Measurements from ENCODE around the gene SSC4D. TPM values are rescaled to one million over a fixed set of nuclear protein-coding genes. Genes with fewer than 3 reads are reported as not detected.
"Not testable (repeated sequence)": the region's sequence is repeated elsewhere in the genome, so short reads cannot be mapped to it uniquely, and the experiment has no call there.

Gene SSC4D
- total RNA-seq, 2 experiments from 2014 or later: 0.44 TPM; not detected in 1

GRCh38 chr7:76426246-76426645 is 16.7 kb upstream of the SSC4D start:
- Histone ChIP-seq H3K27ac (ENCODE audit: low read depth, low read length, poor library complexity, severe bottlenecking) (no peak overlapping the region), H3K4me2 (ENCODE audit: low read length) (no peak overlapping the region), H3K36me3 (ENCODE audit: insufficient read depth, low read length) (no peaks in the 10 kb centered on the region), H3K9me2 (ENCODE audit: insufficient read depth, low read length) (no peaks in the 10 kb centered on the region), H3K9me3 (ENCODE audit: low read length) (no peaks in the 10 kb centered on the region), H4K20me1 (ENCODE audit: insufficient read depth, low read length) (no peaks in the 10 kb centered on the region), H3K4me3 (ENCODE audit: low read depth, low read length, poor library complexity, severe bottlenecking) (no peak overlapping the region), H3K79me2 (ENCODE audit: insufficient read depth, low read depth, low read length) (no peaks in the 10 kb centered on the region), H3K4me1 (ENCODE audit: insufficient read depth, low read length, poor library complexity, severe bottlenecking) (no peaks in the 10 kb centered on the region), H2AFZ (ENCODE audit: low read length) (no peak overlapping the region)
- CTCF ChIA-PET (ENCODE audit: unreplicated experiment): no interaction called here
- DNase-seq (ENCODE audit: low spot score): no peak
- POLR2A ChIA-PET: no interaction called here
- BruUV-seq (replicated peaks): no TSS peak
- no peak for TF ChIP-seq CTCF (conservative IDR thresholded peaks at IDR 0.05; ENCODE audit: low read length)
- no peak for TF ChIP-seq EZH2phosphoT487 (IDR thresholded peaks at IDR 0.05; ENCODE audit: borderline replicate concordance, low read depth, low read length)
- intact Hi-C loops (cut with micrococcal nuclease; ENCODE audit: unreplicated experiment): no loop called here

GRCh38 chr7:76425558-76425957 is 16.1 kb upstream of the SSC4D start:
- H3K4me2 ChIP-seq (ENCODE audit: low read length); intact Hi-C loops (cut with micrococcal nuclease; ENCODE audit: unreplicated experiment); H3K4me1 ChIP-seq (ENCODE audit: insufficient read depth, low read length, poor library complexity, severe bottlenecking); H3K9me3 ChIP-seq (ENCODE audit: low read length); H3K9me2 ChIP-seq (ENCODE audit: insufficient read depth, low read length); H4K20me1 ChIP-seq (ENCODE audit: insufficient read depth, low read length); H3K79me2 ChIP-seq (ENCODE audit: insufficient read depth, low read depth, low read length); BruUV-seq (replicated peaks); H3K27ac ChIP-seq (ENCODE audit: low read depth, low read length, poor library complexity, severe bottlenecking); H3K4me3 ChIP-seq (ENCODE audit: low read depth, low read length, poor library complexity, severe bottlenecking); H3K36me3 ChIP-seq (ENCODE audit: insufficient read depth, low read length); DNase-seq (ENCODE audit: low spot score); CTCF ChIA-PET (ENCODE audit: unreplicated experiment); H2AFZ ChIP-seq (ENCODE audit: low read length): not testable (repeated sequence)
- POLR2A ChIA-PET: interaction anchor here (1.3 kb wide), 1 partner anchor 12 kb away, joined by 3 read pairs; no protein-coding TSS in a partner anchor

- POLR2A ChIA-PET: interaction anchor here (1.3 kb wide), 1 partner anchor 12 kb away, joined by 3 read pairs; no protein-coding TSS in a partner anchor
- BruUV-seq (replicated peaks): no TSS peak
- TF ChIP-seq CTCF (conservative IDR thresholded peaks at IDR 0.05; ENCODE audit: low read length) (no peak), EZH2phosphoT487 (IDR thresholded peaks at IDR 0.05; ENCODE audit: borderline replicate concordance, low read depth, low read length) (no peak)
Measured at GRCh38 chr7:76425156-76425555, 15.7 kb upstream of the SSC4D start.

More at GRCh38 chr7:76425156-76425555, 15.7 kb upstream of the SSC4D start:
- intact Hi-C loops (cut with micrococcal nuclease; ENCODE audit: unreplicated experiment): no loop called here
- H3K9me2 ChIP-seq (ENCODE audit: insufficient read depth, low read length): no peaks in the 10 kb centered on the region
- H2AFZ ChIP-seq (ENCODE audit: low read length): no peak overlapping the region
- no peak overlapping the region for H3K4me3 ChIP-seq (ENCODE audit: low read depth, low read length, poor library complexity, severe bottlenecking)
- H3K9me3 ChIP-seq (ENCODE audit: low read length): no peaks in the 10 kb centered on the region
- no peaks in the 10 kb centered on the region for H3K4me1 ChIP-seq (ENCODE audit: insufficient read depth, low read length, poor library complexity, severe bottlenecking)
- no peaks in the 10 kb centered on the region for H3K36me3 ChIP-seq (ENCODE audit: insufficient read depth, low read length)
- no peak overlapping the region for H3K27ac ChIP-seq (ENCODE audit: low read depth, low read length, poor library complexity, severe bottlenecking)
- CTCF ChIA-PET (ENCODE audit: unreplicated experiment): no interaction called here
- H3K4me2 ChIP-seq (ENCODE audit: low read length): no peak overlapping the region
- H4K20me1 ChIP-seq (ENCODE audit: insufficient read depth, low read length): no peaks in the 10 kb centered on the region
- H3K79me2 ChIP-seq (ENCODE audit: insufficient read depth, low read depth, low read length): no peaks in the 10 kb centered on the region
- no peak for DNase-seq (ENCODE audit: low spot score)
